ENCODE results near the gene CDHR4.
A peak's percentile ranks its signal among the peaks of the same experiment; 100 is the strongest.
"Not testable (repeated sequence)": the region's sequence is repeated elsewhere in the genome, so short reads cannot be mapped to it uniquely, and the experiment has no call there.

CDHR4 gene

GRCh38 chr3:49799761-49800160 lies at the start of gene CDHR4:
Gene CDHR4, minus strand, starts transcription at chr3:49799873. Its CDS starts 61 bp downstream, at chr3:49799812.
- DNase-seq (ENCODE audit: low read depth in 2 of 2): no peak

- DNase-seq (ENCODE audit: low read depth in 2 of 2): no peak
Observed at GRCh38 chr3:49845694-49846093, 46.0 kb upstream of the CDHR4 start.

- no peak for DNase-seq (ENCODE audit: low read depth in 2 of 2)
Observed at GRCh38 chr3:49844464-49845183, 45.0 kb upstream of the CDHR4 start.

GRCh38 chr3:49842843-49843517 lies 43.3 kb upstream of the CDHR4 start:
- no peak for DNase-seq (ENCODE audit: low read depth in 2 of 2)

GRCh38 chr3:49841806-49842205 lies 42.1 kb upstream of the CDHR4 start:
- DNase-seq (ENCODE audit: low read depth in 2 of 2): no peak

GRCh38 chr3:49841126-49841696 lies 41.5 kb upstream of the CDHR4 start:
- DNase-seq (ENCODE audit: low read depth in 2 of 2): no peak

GRCh38 chr3:49840388-49840787 lies 40.7 kb upstream of the CDHR4 start:
- DNase-seq (ENCODE audit: low read depth in 2 of 2): no peak

GRCh38 chr3:49839193-49839809 lies 39.6 kb upstream of the CDHR4 start:
- DNase-seq (ENCODE audit: low read depth in 2 of 2): peak; percentile 41 to 48

GRCh38 chr3:49831341-49831740 lies 31.7 kb upstream of the CDHR4 start:
- no peak for DNase-seq (ENCODE audit: low read depth in 2 of 2)

- no peak for DNase-seq (ENCODE audit: low read depth in 2 of 2)
Observed at GRCh38 chr3:49826016-49826415, 26.3 kb upstream of the CDHR4 start.

- DNase-seq (ENCODE audit: low read depth in 2 of 2): not testable (repeated sequence)
Observed at GRCh38 chr3:49823131-49823530, 23.5 kb upstream of the CDHR4 start.

GRCh38 chr3:49813497-49814174 lies 14.0 kb upstream of the CDHR4 start, which contains the start of gene UBA7:
Gene UBA7, minus strand, starts transcription at chr3:49813953. Its CDS starts 166 bp downstream, at chr3:49813787.
- peak; percentile 75 for DNase-seq (ENCODE audit: low read depth in 2 of 2)

GRCh38 chr3:49812916-49813496 lies 13.3 kb upstream of the CDHR4 start:
- no peak for DNase-seq (ENCODE audit: low read depth in 2 of 2)

GRCh38 chr3:49807431-49808114 lies 7.9 kb upstream of the CDHR4 start:
- no peak for DNase-seq (ENCODE audit: low read depth in 2 of 2)

- DNase-seq (ENCODE audit: low read depth in 2 of 2): no peak
Observed at GRCh38 chr3:49806850-49807249, 7.2 kb upstream of the CDHR4 start.

GRCh38 chr3:49805897-49806701 lies 6.4 kb upstream of the CDHR4 start:
- DNase-seq (ENCODE audit: low read depth in 2 of 2): peak; percentile 74 to 80

GRCh38 chr3:49805367-49805782 lies 5.7 kb upstream of the CDHR4 start:
- DNase-seq (ENCODE audit: low read depth in 2 of 2): peak; percentile 97 to 98

GRCh38 chr3:49804141-49805041 lies 4.7 kb upstream of the CDHR4 start:
- no peak for DNase-seq (ENCODE audit: low read depth in 2 of 2)

Measured in fibroblast of skin of left biceps (primary cell).